MM.1S (cell line): Measurements from ENCODE around the gene ETAA1.

Source experiments
- DNase-seq: peaks from one replicate; pipeline ENCODE4 v3.0.0-alpha.2; 2015
- H2AFZ ChIP-seq: fragments of 300-600 bp; sonication (generic); 2 replicates; pipeline ENCODE4 v1.6.0; 2016; ENCODE audit warnings: antibody characterized with exemption, low read length
- H3F3A ChIP-seq: fragments of 300-600 bp; sonication (generic); 2 replicates; pipeline ENCODE4 v1.6.1; 2016; ENCODE audit warnings: mild to moderate bottlenecking, antibody characterized with exemption, low read length, moderate library complexity, mixed read lengths; ENCODE audit not compliant: insufficient read depth
- H3K27ac ChIP-seq: fragments of 300-600 bp; sonication (generic); 2 replicates; pipeline ENCODE4 v1.5.1; 2016; ENCODE audit warnings: mild to moderate bottlenecking, low read length
- H3K27me3 ChIP-seq: fragments of 300-600 bp; sonication (generic); replicated peaks from 2 replicates; pipeline ENCODE4 v1.6.0; 2016; ENCODE audit warnings: low read length; ENCODE audit not compliant: insufficient read depth
- H3K36me3 ChIP-seq: fragments of 300-600 bp; sonication (generic); replicated peaks from 2 replicates; pipeline ENCODE4 v1.6.1; 2016; ENCODE audit warnings: mild to moderate bottlenecking, low read length, mixed read lengths; ENCODE audit not compliant: insufficient read depth
- H3K4me1 ChIP-seq: fragments of 300-600 bp; sonication (generic); 2 replicates; pipeline ENCODE4 v1.6.1; 2016; ENCODE audit warnings: low read length, mixed read lengths
- H3K4me2 ChIP-seq: fragments of 300-600 bp; sonication (generic); 2 replicates; pipeline ENCODE4 v1.6.0; 2016; ENCODE audit warnings: low read depth, low read length
- H3K4me3 ChIP-seq: fragments of 300-600 bp; sonication (generic); 2 replicates; pipeline ENCODE4 v1.5.1; 2016; ENCODE audit warnings: low read length, mixed read lengths
- H3K79me2 ChIP-seq: fragments of 300-600 bp; sonication (generic); 2 replicates; pipeline ENCODE4 v1.6.1; 2016; ENCODE audit warnings: mixed run types, low read length, mixed read lengths
- H3K9ac ChIP-seq: fragments of 300-600 bp; sonication (generic); 2 replicates; pipeline ENCODE4 v1.6.1; 2016; ENCODE audit warnings: low read length, mixed read lengths
- H3K9me2 ChIP-seq: fragments of 300-600 bp; sonication (generic); replicated peaks from 2 replicates; pipeline ENCODE4 v1.6.1; 2016; ENCODE audit warnings: mild to moderate bottlenecking, low read length, mixed read lengths; ENCODE audit not compliant: insufficient read depth
- H3K9me3 ChIP-seq: fragments of 300-600 bp; sonication (generic); replicated peaks from 2 replicates; pipeline ENCODE4 v1.6.1; 2016; ENCODE audit warnings: mild to moderate bottlenecking, low read length, mixed read lengths; ENCODE audit not compliant: insufficient read depth
- H4K20me1 ChIP-seq: fragments of 300-600 bp; sonication (generic); 2 replicates; pipeline ENCODE4 v1.6.1; 2016; ENCODE audit warnings: mild to moderate bottlenecking, low read length, moderate library complexity, mixed read lengths; ENCODE audit not compliant: insufficient read depth
- CTCF ChIP-seq: fragments of 300-600 bp; sonication (generic); IDR thresholded peaks from 2 replicates; pipeline ENCODE4 v1.5.1; 2016; ENCODE audit warnings: antibody characterized with exemption, low read length, mixed read lengths
- EZH2 ChIP-seq: fragments of 300-600 bp; sonication (generic); optimal IDR thresholded peaks from 2 replicates; pipeline ENCODE3; 2017; ENCODE audit warnings: low read depth, mild to moderate bottlenecking, antibody characterized with exemption, low read length, mixed read lengths
- EZH2phosphoT487 ChIP-seq: fragments of 300-600 bp; sonication (generic); IDR thresholded peaks from 2 replicates; pipeline ENCODE4 v1.6.1; 2018; ENCODE audit warnings: antibody characterized with exemption, low read length

The ETAA1 gene

GRCh38 chr2:67437114-67437513 lies 40.0 kb downstream of the ETAA1 start:
- Histone ChIP-seq H4K20me1 (no peaks in the 10 kb centered on the region), H3K9me2 (no peaks in the 10 kb centered on the region), H3K27me3 (no peaks in the 10 kb centered on the region), H3K4me3 (no peak overlapping the region), H3F3A (no peaks in the 10 kb centered on the region), H3K36me3 (no peaks in the 10 kb centered on the region), H3K9me3 (no peaks in the 10 kb centered on the region), H3K4me1 (no peaks in the 10 kb centered on the region), H3K4me2 (no peak overlapping the region), H3K79me2 (no peaks in the 10 kb centered on the region), H3K9ac (no peak overlapping the region), H2AFZ (no peak overlapping the region), H3K27ac (no peak overlapping the region)
- TF ChIP-seq CTCF = no peak
- no peak for TF ChIP-seq EZH2
- no peak for TF ChIP-seq EZH2phosphoT487
- DNase-seq = no peak

DNA sequence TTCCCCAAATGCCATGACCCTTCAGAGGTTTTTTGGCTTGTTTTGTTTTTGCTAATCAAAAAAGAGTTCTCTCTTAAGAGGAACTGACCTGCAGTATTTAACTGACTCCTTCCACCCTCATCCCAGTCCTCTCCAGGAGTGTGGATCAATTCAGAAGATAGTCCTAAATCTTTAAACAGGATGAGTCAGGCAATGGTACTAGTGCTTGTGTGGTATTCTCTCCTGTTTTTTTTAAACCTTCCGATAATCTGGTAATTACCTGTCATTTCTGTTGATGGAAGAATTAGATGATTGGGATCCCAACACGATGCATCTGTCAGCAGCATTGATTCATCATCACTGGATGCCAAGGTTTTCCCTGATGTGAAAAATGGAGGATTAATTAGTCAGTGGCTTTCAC lies 41.2 kb downstream of the ETAA1 start:
- no peak overlapping the region for H3K27ac ChIP-seq
- H3K36me3 ChIP-seq = no peaks in the 10 kb centered on the region
- H2AFZ ChIP-seq = no peak overlapping the region
- no peak for DNase-seq
- no peaks in the 10 kb centered on the region for H3K27me3 ChIP-seq
- no peaks in the 10 kb centered on the region for H3K4me1 ChIP-seq
- no peaks in the 10 kb centered on the region for H4K20me1 ChIP-seq
- H3K9ac ChIP-seq = no peak overlapping the region
- no peaks in the 10 kb centered on the region for H3F3A ChIP-seq
- H3K4me2 ChIP-seq = no peak overlapping the region
- no peak overlapping the region for H3K4me3 ChIP-seq
- no peaks in the 10 kb centered on the region for H3K9me3 ChIP-seq
- no peaks in the 10 kb centered on the region for H3K79me2 ChIP-seq
- no peaks in the 10 kb centered on the region for H3K9me2 ChIP-seq
- no peak for TF ChIP-seq EZH2phosphoT487
- no peak for TF ChIP-seq EZH2
- no peak for TF ChIP-seq CTCF

DNA sequence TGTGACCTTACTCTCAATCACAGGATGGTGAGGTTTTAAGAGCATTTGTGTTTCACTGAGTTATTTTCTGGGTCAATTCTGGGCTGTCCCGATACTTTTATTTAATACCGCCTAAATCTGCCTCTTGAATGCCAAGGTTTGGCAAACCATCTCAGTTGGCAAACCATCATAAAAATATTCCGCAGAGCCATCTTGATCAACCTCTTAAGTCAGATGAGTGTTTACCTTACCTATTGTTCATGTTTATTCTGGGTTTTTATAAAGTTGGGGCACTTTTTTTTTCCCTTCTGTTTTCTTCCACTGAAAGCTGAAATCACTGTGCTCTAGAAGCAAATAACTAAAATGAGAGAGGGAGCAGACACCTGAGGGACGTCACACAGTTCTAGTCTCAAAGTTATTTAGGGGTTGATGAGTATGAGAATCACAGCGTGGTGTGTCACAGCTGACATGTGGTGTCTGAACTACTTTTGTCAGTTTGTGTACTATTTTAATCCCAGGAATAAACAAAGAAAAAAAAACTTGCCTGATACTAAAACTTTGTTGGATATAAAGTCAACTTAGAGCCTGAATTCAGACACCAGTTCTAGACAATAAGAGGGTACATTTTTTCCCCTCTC lies 48.6 kb downstream of the ETAA1 start:
- Histone ChIP-seq H3K36me3 (no peaks in the 10 kb centered on the region), H3K27ac (no peak overlapping the region; the same call in 1 of the 2 replicates), H3K9ac (no peak overlapping the region), H3K9me3 (no peaks in the 10 kb centered on the region), H3K4me3 (no peak overlapping the region), H3F3A (no peaks in the 10 kb centered on the region), H4K20me1 (no peaks in the 10 kb centered on the region), H3K27me3 (no peaks in the 10 kb centered on the region), H3K4me1 (no peaks in the 10 kb centered on the region), H3K9me2 (no peaks in the 10 kb centered on the region), H3K79me2 (no peaks in the 10 kb centered on the region), H2AFZ (no peak overlapping the region; the same call in 1 of the 2 replicates), H3K4me2 (no peak overlapping the region)
- TF ChIP-seq EZH2phosphoT487 = no peak
- TF ChIP-seq EZH2 = no peak
- TF ChIP-seq CTCF = no peak
- no peak for DNase-seq
